Measurements from ENCODE around the gene EPHB6.

The EPHB6 gene

GRCh38 chr7:142836426-142836825, 18.4 kb upstream of the EPHB6 start:
- DNase-seq: no peak

GRCh38 chr7:142838461-142839213, 16.2 kb upstream of the EPHB6 start:
- no peak for DNase-seq

GRCh38 chr7:142842251-142842766, 12.6 kb upstream of the EPHB6 start:
- no peak for DNase-seq

GRCh38 chr7:142847353-142847752, 7.5 kb upstream of the EPHB6 start:
- no peak for DNase-seq

- no peak for DNase-seq
Measured at GRCh38 chr7:142851269-142851668, 3.6 kb upstream of the EPHB6 start.

GRCh38 chr7:142851919-142852318, 3.0 kb upstream of the EPHB6 start:
- no peak for DNase-seq

GRCh38 chr7:142853739-142854371, 1.0 kb upstream of the EPHB6 start:
- peak in 1 of 2 experiments; percentile 68 for DNase-seq

- DNase-seq: no peak
Measured at GRCh38 chr7:142855114-142855743, 353 bp downstream of the EPHB6 start.

GRCh38 chr7:142855756-142856564, 1.1 kb downstream of the EPHB6 start:
- DNase-seq: no peak

- no peak for DNase-seq
Measured at GRCh38 chr7:142856565-142857245, 1.8 kb downstream of the EPHB6 start.

- no peak for DNase-seq
Measured at GRCh38 chr7:142857625-142858024, 2.7 kb downstream of the EPHB6 start.

GRCh38 chr7:142859411-142859810, 4.5 kb downstream of the EPHB6 start:
- no peak for DNase-seq

- no peak for DNase-seq
Measured at GRCh38 chr7:142859829-142860228, 5.0 kb downstream of the EPHB6 start.

- DNase-seq: no peak
Measured at GRCh38 chr7:142860968-142861367, 6.1 kb downstream of the EPHB6 start.

GRCh38 chr7:142862351-142862750, 7.5 kb downstream of the EPHB6 start:
- DNase-seq: no peak

- DNase-seq: no peak
Measured at GRCh38 chr7:142862786-142863400, 8.0 kb downstream of the EPHB6 start.

- DNase-seq: no peak
Measured at GRCh38 chr7:142863891-142864685, 9.2 kb downstream of the EPHB6 start.

- DNase-seq: no peak
Measured at GRCh38 chr7:142864980-142865747, 10.3 kb downstream of the EPHB6 start.

GRCh38 chr7:142865766-142866165, 10.9 kb downstream of the EPHB6 start:
- DNase-seq: no peak

Measured in SW 1271 (cell line).